HuH-7.5 (cell line): Measurements from ENCODE around the gene PRPH2.
"Not testable (repeated sequence)": the region's sequence is repeated elsewhere in the genome, so short reads cannot be mapped to it uniquely, and the experiment has no call there.

Experiments used
- DNase-seq: peaks from one replicate; pipeline ENCODE4 v3.0.0; 2011; ENCODE audit warnings: low spot score

Gene PRPH2

GRCh38 chr6:42698217-42698616, 24.2 kb downstream of the PRPH2 start:
- DNase-seq, result no peak

DNA sequence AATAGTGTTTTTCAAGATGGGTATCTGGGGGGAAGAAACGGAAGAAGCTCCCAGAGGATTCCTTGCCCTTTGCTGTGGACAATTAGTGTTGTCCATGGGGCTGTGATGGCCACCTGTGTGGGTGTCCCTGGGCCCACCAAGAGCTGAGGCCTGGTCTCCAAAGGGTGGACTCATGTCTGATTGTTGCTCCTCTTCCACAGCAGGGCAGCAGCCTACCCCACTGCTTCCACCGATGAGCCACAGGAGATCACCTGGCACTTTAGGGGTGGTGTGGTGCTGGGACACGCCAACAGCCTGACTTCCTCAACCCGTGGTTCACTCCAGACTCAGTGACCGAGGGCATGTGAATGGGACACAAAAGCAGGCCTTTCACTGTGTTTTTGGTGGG, 25.1 kb downstream of the PRPH2 start:
- no peak for DNase-seq

DNA sequence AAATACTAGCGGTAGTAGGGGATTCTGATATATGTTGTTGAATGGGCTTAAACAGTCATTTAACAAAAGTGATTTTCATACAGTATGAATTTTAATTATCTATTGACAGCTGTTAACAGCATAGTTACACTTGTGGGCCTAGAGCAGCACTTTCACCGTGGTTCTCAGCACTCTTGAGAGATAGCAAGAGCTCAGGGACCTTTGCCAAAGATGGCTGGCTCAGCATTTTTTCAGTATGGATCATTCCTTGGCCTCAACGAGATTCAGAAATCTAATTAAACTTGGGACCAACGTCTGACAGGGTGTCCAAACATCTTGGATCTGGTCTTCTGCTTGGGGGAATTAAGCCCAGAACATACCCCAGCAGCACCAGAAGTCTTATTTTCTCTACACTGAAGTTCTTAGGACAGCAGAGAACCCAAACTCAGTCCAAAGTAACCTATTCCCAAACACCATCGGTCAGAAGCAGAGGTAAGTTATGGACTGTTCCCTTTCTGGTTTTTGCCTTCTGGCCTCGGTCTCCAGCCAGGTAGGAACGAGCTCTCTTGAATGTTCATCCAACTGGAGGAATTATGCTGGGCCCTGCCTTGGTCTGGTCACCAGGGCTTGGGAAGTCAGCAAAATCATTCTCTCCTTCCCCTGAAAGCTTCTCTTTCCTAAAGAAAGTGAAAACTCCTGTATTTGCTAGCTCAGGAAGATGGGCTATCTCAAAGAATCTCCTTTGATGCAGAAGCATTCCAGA, 25.7 kb downstream of the PRPH2 start:
- DNase-seq, result no peak

DNA sequence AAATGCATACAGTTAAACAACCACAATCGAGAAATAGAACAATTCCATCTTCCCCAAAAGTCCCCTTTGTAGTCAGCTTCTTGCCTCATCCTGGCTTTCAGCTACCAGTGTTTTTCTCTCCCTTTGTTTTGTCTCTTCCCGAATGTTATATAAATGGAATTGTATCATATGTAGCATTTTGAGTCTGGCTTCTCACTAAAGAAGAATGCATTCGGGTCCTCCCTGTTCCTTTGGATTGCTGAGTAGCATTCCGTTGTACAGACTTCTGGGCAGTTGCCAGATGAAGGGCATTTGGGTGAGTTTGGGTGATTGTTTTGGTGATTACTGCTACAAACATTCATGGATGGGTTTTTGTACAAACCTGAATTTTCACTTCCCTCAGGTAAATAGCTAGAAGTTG, 27.8 kb downstream of the PRPH2 start:
- DNase-seq, result no peak

DNA sequence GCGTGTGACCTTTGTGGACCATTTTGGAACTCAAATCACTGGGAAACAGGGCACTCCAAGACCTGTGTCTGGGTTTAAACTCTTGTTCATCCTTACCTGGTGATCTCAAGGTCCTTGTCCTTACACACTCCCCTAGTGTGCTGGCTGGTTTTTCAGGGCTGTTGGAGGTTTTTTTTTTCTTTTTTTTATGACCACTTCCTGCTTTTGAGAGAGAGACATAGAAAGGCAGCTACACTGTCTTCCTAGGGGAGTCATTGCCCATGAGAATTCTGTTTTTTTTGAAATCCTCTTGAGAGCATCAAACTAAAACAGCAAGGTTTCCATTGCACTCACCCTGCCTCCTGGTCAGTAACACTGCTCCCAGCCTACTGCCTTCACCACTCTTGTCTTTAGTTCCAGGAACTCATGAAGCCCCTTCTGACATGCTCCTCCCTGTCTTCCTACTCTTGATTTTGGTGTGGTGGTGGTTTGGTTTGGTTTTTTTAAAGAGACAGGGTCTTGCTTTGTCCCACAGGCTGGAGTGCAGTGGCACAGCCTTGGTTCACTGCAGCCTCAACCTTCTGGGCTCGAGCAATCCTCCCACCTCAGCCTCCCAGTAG, 28.6 kb downstream of the PRPH2 start:
- no peak for DNase-seq

DNA sequence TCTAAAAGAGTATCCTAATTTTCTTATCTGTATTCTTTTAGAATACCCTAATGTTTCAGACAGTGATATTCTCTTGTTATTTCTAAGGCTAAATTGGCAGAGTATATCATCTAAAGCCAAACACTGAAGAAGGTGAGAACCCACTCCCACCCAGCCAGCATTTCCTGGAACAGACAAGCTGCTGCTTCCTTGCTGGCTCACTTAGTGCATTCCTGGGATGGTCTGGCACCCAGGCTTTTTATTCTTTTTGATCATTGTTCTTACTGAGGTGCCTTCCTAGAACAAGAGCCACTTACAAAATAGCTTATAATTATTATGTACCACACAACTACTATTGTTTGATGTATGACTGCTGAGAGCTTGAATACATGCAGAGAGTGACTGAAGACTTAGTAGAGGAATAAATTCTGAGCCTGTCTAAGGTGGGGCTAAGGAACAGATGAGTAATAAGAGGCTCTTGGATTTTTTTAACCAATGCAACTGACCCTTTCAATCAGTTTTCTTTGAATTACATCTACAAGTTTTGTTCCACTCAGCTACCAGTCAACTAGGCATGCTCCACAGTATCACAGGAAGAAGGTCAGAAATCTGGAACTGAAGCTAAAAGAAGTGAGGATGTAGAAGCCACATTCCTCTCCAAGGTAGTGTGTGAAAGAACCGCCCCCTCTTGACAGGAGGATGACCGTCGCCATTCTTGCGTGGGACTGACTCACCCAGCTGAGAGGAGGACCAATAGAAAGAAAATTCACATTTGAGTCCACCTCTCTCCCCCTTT, 30.1 kb downstream of the PRPH2 start:
- no peak for DNase-seq

- no peak for DNase-seq
These were observed 31.5 kb downstream of the PRPH2 start for GRCh38 chr6:42690872-42691271.

DNA sequence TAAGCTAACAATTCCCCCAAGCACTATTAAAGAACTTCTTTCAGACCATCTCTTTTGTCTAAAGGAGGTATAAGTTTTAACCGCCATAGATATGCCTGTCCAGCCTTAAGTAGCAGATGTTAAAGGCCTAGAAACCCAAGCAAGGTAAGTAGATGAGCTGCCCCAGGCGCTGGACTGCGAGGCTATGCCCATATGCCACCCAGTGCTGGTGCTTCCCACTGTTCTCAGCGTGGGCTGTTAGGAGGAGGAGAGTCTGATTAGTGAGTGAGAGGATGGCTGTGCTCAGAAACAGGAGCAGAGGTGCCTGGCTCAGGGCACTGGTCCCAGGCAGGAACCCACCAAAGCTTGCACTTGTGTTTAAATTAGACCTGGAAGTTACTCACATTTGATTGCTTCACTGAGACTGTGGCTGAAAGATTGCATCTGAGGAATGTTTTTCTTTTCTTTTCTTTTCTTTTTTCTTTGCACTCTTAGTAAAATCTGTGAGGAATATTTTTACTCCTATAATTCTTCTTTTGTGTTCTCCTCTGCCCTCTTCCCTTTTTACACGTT, 32.2 kb downstream of the PRPH2 start:
- DNase-seq, result no peak

- no peak for DNase-seq
These were observed 33.0 kb downstream of the PRPH2 start for GRCh38 chr6:42689371-42689770.

GRCh38 chr6:42688281-42688680, 34.1 kb downstream of the PRPH2 start:
- DNase-seq, result no peak

GRCh38 chr6:42679358-42679757, 43.0 kb downstream of the PRPH2 start:
- DNase-seq, result no peak

GRCh38 chr6:42674780-42675179, 47.6 kb downstream of the PRPH2 start:
- no peak for DNase-seq

- not testable (repeated sequence) for DNase-seq
These were observed 48.0 kb downstream of the PRPH2 start for GRCh38 chr6:42674368-42674767.

GRCh38 chr6:42664718-42665117, 57.7 kb downstream of the PRPH2 start:
- no peak for DNase-seq

- peak; percentile 13 for DNase-seq
These were observed 60.8 kb downstream of the PRPH2 start for GRCh38 chr6:42661540-42662153.

- no peak for DNase-seq
These were observed 62.6 kb downstream of the PRPH2 start for GRCh38 chr6:42659806-42660205.

DNA sequence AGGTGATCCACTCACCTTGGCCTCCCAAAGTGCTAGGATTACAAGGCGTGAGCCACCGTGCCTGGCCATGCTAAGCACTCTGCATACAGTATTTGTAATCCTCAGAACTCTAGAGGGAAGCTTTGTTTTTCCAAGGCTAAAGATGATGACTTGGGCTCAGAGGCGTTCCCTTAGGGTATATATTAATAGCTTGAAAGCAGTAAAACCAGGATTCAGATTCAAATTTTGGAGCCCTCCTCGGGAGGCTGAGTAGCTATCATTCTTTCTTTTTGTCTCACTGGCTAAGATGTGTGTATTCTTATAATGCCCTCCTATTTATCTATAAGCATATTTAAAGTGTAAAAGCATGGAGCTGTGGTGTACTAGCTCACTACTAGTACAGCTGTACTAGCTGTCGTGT, 68.5 kb downstream of the PRPH2 start:
- DNase-seq, result no peak

DNA sequence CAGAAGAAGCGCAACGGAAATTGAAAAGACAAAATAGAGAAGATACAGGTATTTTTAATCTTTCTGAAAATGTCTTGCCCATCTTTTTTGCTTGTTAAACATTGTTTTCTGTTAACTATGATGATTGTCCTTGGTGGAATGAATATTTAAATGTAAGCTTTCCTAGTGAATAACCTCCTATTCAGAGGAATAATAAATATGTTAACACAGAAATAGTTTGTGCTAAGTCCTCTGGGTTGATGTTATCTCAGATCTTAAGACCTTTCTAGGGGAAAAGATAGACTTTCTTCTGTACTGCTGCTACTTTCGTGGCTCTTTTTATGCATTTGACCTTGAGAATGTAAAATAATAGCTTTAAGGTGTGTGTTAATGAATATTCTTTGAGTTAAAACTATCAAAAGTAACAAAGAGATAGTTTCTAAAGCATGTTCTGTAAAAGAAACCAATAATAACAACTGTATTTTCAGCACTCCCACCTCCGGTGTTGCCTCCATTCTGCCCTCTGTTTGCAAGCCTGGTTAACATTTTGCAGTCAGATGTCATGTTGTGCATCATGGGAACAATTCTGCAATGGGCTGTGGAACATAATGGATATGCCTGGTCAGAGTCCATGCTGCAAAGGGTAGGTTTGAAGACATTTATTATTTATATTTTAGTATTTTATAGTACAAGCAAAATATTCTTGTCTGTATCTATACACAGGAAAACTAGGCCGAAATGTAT, 70.2 kb downstream of the PRPH2 start:
- DNase-seq, result no peak
